Measurements from ENCODE around the gene ANKS6. TPM values are rescaled to one million over a fixed set of nuclear protein-coding genes. Genes with fewer than 3 reads are reported as not detected.

The ANKS6 gene
- total RNA-seq, 2 donors from 2014 or later: 41.7 to 55.2 TPM

DNA sequence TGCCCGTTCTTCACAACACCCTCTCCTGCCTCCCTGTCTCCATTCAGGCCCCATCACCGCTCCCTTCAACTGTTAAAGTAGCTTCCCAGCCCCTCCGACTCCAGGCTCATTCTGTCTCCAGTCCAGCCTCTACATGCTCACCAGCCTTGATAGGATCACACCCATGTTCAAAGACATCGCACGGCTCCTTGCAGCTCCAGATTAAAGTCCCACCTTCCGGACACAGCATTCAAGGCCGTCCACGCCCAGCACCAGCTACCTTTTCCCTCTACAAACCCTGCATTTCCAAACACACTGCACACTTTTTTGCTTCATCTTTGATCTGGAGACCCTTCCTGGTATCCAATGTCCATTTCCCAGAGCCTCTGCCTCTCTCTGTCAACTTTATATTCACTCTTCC is 94.0 kb downstream of the ANKS6 start:
- peaks cover 52% of the 10 kb centered on the region for H3K27me3 ChIP-seq (ENCODE audit: control insufficient read depth, insufficient read depth, low read length, poor library complexity, severe bottlenecking)
- TF ChIP-seq, protein P1, sequence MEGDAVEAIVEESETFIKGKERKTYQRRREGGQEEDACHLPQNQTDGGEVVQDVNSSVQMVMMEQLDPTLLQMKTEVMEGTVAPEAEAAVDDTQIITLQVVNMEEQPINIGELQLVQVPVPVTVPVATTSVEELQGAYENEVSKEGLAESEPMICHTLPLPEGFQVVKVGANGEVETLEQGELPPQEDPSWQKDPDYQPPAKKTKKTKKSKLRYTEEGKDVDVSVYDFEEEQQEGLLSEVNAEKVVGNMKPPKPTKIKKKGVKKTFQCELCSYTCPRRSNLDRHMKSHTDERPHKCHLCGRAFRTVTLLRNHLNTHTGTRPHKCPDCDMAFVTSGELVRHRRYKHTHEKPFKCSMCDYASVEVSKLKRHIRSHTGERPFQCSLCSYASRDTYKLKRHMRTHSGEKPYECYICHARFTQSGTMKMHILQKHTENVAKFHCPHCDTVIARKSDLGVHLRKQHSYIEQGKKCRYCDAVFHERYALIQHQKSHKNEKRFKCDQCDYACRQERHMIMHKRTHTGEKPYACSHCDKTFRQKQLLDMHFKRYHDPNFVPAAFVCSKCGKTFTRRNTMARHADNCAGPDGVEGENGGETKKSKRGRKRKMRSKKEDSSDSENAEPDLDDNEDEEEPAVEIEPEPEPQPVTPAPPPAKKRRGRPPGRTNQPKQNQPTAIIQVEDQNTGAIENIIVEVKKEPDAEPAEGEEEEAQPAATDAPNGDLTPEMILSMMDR (conservative IDR thresholded peaks at IDR 0.05): no peak
- peaks cover 5% of the 10 kb centered on the region for H3K4me1 Mint-ChIP-seq

DNA sequence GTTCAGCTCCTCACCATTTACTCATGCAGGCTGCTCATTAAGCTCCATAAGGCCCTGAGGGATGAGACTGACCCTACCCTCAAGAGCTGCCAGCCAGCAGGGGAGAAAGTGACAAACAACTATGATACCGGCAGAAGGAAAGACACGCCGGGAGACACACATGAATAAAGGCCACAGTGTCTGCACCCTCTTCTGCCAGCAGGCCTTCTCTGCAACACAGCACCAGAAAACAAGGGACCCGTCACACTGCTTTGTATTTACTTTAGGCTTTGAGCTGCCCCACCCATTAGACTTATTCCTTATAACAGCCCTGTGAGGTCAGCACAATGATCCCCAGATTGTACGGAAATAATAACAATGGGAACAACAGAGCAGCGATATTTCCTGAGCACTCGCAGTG is 94.8 kb downstream of the ANKS6 start:
- Histone ChIP-seq H3K27ac (ENCODE audit: low read depth, low read length) (no peak overlapping the region), H3K4me1 (ENCODE audit: control insufficient read depth, insufficient read depth, low read length) (no peaks in the 10 kb centered on the region), H3K36me3 (ENCODE audit: control insufficient read depth, insufficient read depth, low read length) (no peaks in the 10 kb centered on the region), H3K27me3 (ENCODE audit: control insufficient read depth, insufficient read depth, low read length, poor library complexity, severe bottlenecking) (peaks cover 44% of the 10 kb centered on the region), H3K9ac (ENCODE audit: extremely low read depth, low read length, poor library complexity, severe bottlenecking) (no peak overlapping the region), H3K4me3 (ENCODE audit: low read length) (no peak overlapping the region), H3K9me3 (ENCODE audit: control insufficient read depth, low read length) (peaks cover 7% of the 10 kb centered on the region)
- Mint-ChIP-seq H3K4me1 (peaks cover under 1% of the 10 kb centered on the region), H3K27me3 (ENCODE audit: insufficient read depth) (peaks cover 55% of the 10 kb centered on the region), H3K27ac (no peak overlapping the region), H3K4me3 (no peak overlapping the region), H3K36me3 (ENCODE audit: low read depth) (no peaks in the 10 kb centered on the region), H3K9me3 (no peaks in the 10 kb centered on the region)
- WGBS, 2 experiments (ENCODE audit: insufficient coverage in 1 of 2, insufficient read length in 1 of 2): 91 to 95% methylated on average over 7 of the region's 7 CpGs
- TF ChIP-seq, protein P1 (conservative IDR thresholded peaks at IDR 0.05): no peak
- DNase-seq: no peak

More for the DNA sequence above, 94.0 kb downstream of the ANKS6 start:
- peaks cover 7% of the 10 kb centered on the region for H3K9me3 ChIP-seq (ENCODE audit: control insufficient read depth, low read length)
- Mint-ChIP-seq H3K27ac (no peak overlapping the region), H3K27me3 (ENCODE audit: insufficient read depth) (peaks cover 63% of the 10 kb centered on the region), H3K9me3 (no peaks in the 10 kb centered on the region), H3K36me3 (ENCODE audit: low read depth) (no peaks in the 10 kb centered on the region), H3K4me3 (no peak overlapping the region)
- no peak overlapping the region for H3K27ac ChIP-seq (ENCODE audit: low read depth, low read length)
- DNase-seq: no peak
- no peaks in the 10 kb centered on the region for H3K4me1 ChIP-seq (ENCODE audit: control insufficient read depth, insufficient read depth, low read length)
- H3K9ac ChIP-seq (ENCODE audit: extremely low read depth, low read length, poor library complexity, severe bottlenecking): no peak overlapping the region
- WGBS, 2 experiments (ENCODE audit: insufficient coverage in 1 of 2, insufficient read length in 1 of 2): 93 to 99% methylated on average over 8 of the region's 8 CpGs
- no peak overlapping the region for H3K4me3 ChIP-seq (ENCODE audit: low read length)
- no peaks in the 10 kb centered on the region for H3K36me3 ChIP-seq (ENCODE audit: control insufficient read depth, insufficient read depth, low read length)

DNA sequence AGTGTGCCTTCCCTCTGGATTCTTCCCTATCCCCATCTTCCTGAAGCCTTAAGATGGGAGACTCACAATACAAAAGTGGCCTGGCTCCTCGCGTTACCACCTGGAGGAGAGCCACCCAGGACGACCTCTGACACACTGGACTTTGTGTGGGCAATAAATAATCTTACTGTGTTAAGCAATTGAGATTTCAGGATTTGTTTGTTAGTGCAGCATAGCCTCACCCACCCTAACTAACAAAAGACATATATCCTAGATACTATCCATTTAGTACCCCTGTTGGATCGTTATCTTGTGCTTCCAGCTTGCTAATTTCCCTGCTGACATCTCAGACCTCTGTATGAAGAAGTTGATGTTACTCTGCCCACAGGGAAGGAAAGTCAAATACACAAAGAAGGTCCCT is 95.6 kb downstream of the ANKS6 start:
- Mint-ChIP-seq H3K4me3 (no peak overlapping the region), H3K27ac (no peak overlapping the region), H3K36me3 (ENCODE audit: low read depth) (no peaks in the 10 kb centered on the region), H3K4me1 (no peaks in the 10 kb centered on the region), H3K9me3 (no peaks in the 10 kb centered on the region), H3K27me3 (ENCODE audit: insufficient read depth) (peaks cover 48% of the 10 kb centered on the region)
- Histone ChIP-seq H3K9me3 (ENCODE audit: control insufficient read depth, low read length) (peaks cover 7% of the 10 kb centered on the region), H3K9ac (ENCODE audit: extremely low read depth, low read length, poor library complexity, severe bottlenecking) (no peak overlapping the region), H3K4me3 (ENCODE audit: low read length) (no peak overlapping the region), H3K27me3 (ENCODE audit: control insufficient read depth, insufficient read depth, low read length, poor library complexity, severe bottlenecking) (peaks cover 37% of the 10 kb centered on the region), H3K36me3 (ENCODE audit: control insufficient read depth, insufficient read depth, low read length) (no peaks in the 10 kb centered on the region), H3K27ac (ENCODE audit: low read depth, low read length) (no peak overlapping the region), H3K4me1 (ENCODE audit: control insufficient read depth, insufficient read depth, low read length) (no peaks in the 10 kb centered on the region)
- no peak for DNase-seq
- 87% methylated on average over 4 of the region's 4 CpGs; no CpG with 5 or more reads in 1 of the 2 experiments for WGBS, 2 experiments (ENCODE audit: insufficient coverage in 1 of 2, insufficient read length in 1 of 2)
- TF ChIP-seq, protein P1 (conservative IDR thresholded peaks at IDR 0.05): no peak
